ENCODE results near the gene CD226.

GRCh38 chr18:69843015-69843414 is 104.7 kb downstream of the CD226 start:
- TF ChIP-seq POLR2A (IDR thresholded peaks at IDR 0.05) (no peak), CTCF (IDR thresholded peaks at IDR 0.05) (no peak), POLR2AphosphoS5 (IDR thresholded peaks at IDR 0.05) (no peak), EP300 (IDR thresholded peaks at IDR 0.05) (no peak)

Data from stomach (tissue), 4 donors.